Lower lobe of right lung (tissue), 2 donors: ENCODE results near the gene STARD4. TPM values are rescaled to one million over a fixed set of nuclear protein-coding genes. Genes with fewer than 3 reads are reported as not detected.

Experiments
- ATAC-seq, 2 donors: fragments of 200-7000 bp; cut with Tn5 transposase; one replicate each; pipeline ENCODE4 v1.9.1; 2020 to 2022; ENCODE audit warnings: mild to moderate bottlenecking in 2 of 2, moderate library complexity in 2 of 2
- DNase-seq: peaks from one replicate; pipeline ENCODE4 v3.0.0-alpha.2; 2020
- H3K27ac ChIP-seq: fragments of 200-600 bp; one replicate; pipeline ENCODE4 v1.8.0; 2022
- H3K27me3 ChIP-seq: fragments of 200-600 bp; one replicate; pipeline ENCODE4 v1.8.0; 2022; ENCODE audit warnings: low read depth
- H3K36me3 ChIP-seq: fragments of 200-600 bp; one replicate; pipeline ENCODE4 v1.8.0; 2022; ENCODE audit warnings: mild to moderate bottlenecking
- H3K4me1 ChIP-seq: fragments of 200-600 bp; one replicate; pipeline ENCODE4 v1.8.0; 2022
- H3K4me3 ChIP-seq: fragments of 200-600 bp; one replicate; pipeline ENCODE4 v1.8.0; 2022; ENCODE audit warnings: mild to moderate bottlenecking
- H3K9me3 ChIP-seq: fragments of 200-600 bp; one replicate; pipeline ENCODE4 v1.8.0; 2022
- intact Hi-C: fragments of 100-400 bp; cut with DNase I; formaldehyde crosslinking; loops from one replicate; pipeline ENCODE4 v1.11.0; 2022
- total RNA-seq: library from RNA; stranded (reverse); fragmentation: NEBNext Ultra II Directional; extraction: Animal tissue kit (Norgen Biotek cat#: 25700); gene quantifications from one replicate; pipeline ENCODE4 v1.2.1, GENCODE V29; 2021
- TF ChIP-seq, protein P1 (sequence below): fragments of 200-600 bp; IDR thresholded peaks from one replicate; pipeline ENCODE4 v1.8.0; 2022; ENCODE audit warnings: antibody characterized with exemption, mild to moderate bottlenecking
- donor health status: DM: no; HTN: yes; CAD: no; lungs with severe emphysema.

The STARD4 gene
- total RNA-seq, 1 donor from 2014 or later, result 40.2 TPM

DNA sequence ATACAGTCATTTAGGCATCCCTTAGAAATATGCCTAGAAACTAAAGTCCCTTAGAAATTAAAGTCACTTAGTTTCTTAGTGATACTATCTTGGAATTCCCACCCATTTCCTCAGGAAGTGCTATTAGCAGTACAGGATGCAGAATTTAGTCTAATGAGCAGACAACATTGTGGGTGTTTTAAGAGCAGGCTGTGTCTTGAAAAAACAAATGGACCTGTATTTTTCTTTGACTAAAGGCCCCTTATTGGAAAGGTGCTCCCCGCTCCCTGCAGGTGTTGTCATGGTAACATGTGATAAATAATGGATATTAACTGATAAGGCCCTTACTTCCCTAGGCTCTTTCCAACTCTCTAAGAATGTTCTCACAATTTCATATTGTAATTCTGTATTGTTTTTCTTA is 38.8 kb upstream of the STARD4 start:
- peak in 1 of 2 donors; percentile 24 for ATAC-seq
- intact Hi-C loops, result loop anchor here (10.0 kb wide), 1 partner anchor 594 kb away; no protein-coding TSS in a partner anchor

DNA sequence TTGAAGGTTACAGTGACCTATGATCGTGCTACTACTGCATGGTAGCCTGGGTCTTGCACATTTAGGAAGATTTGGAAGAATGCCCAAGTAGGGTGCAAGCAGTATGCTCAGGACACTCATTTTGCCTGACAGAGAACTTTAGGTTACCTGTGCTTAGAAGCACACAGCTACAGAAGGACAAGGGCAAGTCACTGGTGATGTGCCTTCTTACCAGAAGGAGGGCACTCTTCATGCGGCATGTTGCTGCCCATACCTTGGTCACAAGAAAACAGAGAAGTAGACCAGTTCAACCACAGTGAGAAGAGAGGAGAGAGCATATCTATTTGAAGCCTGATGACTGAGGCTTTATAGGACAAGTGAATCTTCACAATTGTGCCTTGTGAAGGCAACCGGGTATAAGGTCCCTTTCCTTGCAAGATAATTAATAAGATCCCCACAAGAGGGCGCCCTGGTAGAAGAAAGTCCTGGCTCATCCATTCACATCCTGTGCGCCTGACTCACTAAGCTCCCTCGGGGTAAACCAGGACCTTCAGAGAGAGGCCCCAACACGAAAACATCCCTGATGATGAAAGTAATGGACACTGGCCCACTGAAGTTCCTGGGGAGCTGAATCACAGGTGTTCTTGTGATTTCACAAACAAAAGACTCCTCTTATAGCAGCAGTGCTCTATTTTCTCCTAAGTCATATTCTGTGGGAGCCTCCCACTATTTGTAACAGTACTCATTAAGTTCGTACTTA is 38.1 kb upstream of the STARD4 start:
- DNase-seq (peak; percentile 48), ATAC-seq (peak; percentile 90 to 93)
- no peaks in the 10 kb centered on the region for H3K27me3 ChIP-seq
- no peak overlapping the region for H3K4me3 ChIP-seq
- peaks cover 8% of the 10 kb centered on the region for H3K4me1 ChIP-seq
- TF ChIP-seq, protein P1, sequence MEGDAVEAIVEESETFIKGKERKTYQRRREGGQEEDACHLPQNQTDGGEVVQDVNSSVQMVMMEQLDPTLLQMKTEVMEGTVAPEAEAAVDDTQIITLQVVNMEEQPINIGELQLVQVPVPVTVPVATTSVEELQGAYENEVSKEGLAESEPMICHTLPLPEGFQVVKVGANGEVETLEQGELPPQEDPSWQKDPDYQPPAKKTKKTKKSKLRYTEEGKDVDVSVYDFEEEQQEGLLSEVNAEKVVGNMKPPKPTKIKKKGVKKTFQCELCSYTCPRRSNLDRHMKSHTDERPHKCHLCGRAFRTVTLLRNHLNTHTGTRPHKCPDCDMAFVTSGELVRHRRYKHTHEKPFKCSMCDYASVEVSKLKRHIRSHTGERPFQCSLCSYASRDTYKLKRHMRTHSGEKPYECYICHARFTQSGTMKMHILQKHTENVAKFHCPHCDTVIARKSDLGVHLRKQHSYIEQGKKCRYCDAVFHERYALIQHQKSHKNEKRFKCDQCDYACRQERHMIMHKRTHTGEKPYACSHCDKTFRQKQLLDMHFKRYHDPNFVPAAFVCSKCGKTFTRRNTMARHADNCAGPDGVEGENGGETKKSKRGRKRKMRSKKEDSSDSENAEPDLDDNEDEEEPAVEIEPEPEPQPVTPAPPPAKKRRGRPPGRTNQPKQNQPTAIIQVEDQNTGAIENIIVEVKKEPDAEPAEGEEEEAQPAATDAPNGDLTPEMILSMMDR, result peak; percentile 68
- no peaks in the 10 kb centered on the region for H3K36me3 ChIP-seq
- intact Hi-C loops, result loop anchor here (10.0 kb wide), 1 partner anchor 594 kb away; no protein-coding TSS in a partner anchor
- H3K9me3 ChIP-seq, result no peaks in the 10 kb centered on the region
- H3K27ac ChIP-seq, result peak overlapping the region; percentile 54

More for the DNA sequence above, 38.8 kb upstream of the STARD4 start:
- Histone ChIP-seq H3K4me3 (no peak overlapping the region), H3K27ac (peak overlapping the region; percentile 54), H3K36me3 (no peaks in the 10 kb centered on the region), H3K9me3 (no peaks in the 10 kb centered on the region), H3K4me1 (peaks cover 8% of the 10 kb centered on the region), H3K27me3 (no peaks in the 10 kb centered on the region)
- DNase-seq, result no peak
- TF ChIP-seq, protein P1, result no peak

DNA sequence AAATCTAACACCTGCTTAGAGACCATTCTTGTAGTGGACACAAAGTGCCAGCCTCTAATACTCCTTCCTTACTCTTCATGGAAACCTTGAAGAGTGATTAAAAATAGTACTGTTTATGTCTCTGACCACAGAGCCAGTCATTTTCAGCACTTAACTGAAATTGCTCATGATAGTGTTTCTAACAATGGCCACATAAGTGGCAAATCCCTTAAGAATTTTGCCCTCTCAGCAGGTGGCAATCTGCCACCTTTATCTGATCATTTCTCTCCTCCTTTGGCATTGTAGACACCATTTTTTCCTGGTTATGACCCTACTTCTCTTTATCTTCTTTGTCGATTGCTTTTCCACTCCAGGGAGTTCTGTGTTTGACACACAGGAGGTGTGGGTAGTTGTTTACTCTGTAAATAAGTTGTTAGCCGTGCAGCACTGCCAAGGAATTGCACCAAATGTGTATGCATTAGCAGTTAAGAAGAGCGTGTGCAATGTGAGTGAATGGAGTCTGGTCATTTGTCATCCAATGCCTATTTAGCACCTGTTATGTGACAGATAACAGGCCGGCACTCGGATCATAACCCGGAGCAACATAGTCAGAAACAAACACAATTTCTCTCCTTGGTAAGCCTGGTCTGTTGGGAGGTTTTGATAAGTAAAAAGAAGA is 36.8 kb upstream of the STARD4 start:
- H3K4me1 ChIP-seq, result peaks cover 8% of the 10 kb centered on the region
- ATAC-seq (peak in 1 of 2 donors; percentile 50), DNase-seq (no peak)
- no peak overlapping the region for H3K27ac ChIP-seq
- no peak overlapping the region for H3K4me3 ChIP-seq
- TF ChIP-seq, protein P1, result no peak
- intact Hi-C loops, result no loop called here
- H3K9me3 ChIP-seq, result no peaks in the 10 kb centered on the region
- no peaks in the 10 kb centered on the region for H3K27me3 ChIP-seq
- H3K36me3 ChIP-seq, result no peaks in the 10 kb centered on the region

DNA sequence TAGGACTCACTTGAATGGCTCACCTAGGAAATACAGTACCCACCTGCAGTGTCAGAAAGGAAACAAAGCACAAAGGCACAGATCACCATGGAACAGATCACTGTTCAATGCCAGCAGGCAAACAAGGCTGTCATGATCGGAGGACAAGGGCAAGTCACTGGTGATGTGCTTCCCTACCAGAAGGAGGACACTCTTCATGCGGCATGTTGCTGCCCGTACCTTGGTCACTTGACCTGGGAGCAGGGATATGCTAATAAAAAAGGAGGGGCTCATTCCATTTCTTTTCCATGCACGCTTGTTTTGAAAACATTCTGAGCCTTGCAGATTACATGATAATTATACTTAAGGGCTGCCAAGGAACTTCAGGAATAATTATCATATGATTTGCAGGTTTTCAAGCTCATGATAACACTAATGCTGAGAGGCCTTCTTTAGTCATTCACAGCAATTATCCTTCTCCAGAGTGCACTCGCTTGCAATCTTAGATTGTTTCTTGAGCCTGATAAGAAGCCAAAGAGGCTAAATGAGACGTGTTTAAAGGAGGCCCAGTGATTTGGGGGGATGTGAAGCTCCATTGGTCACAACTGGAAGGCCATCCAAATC is 36.1 kb upstream of the STARD4 start:
- Histone ChIP-seq H3K4me3 (no peak overlapping the region), H3K27me3 (no peaks in the 10 kb centered on the region), H3K9me3 (no peaks in the 10 kb centered on the region), H3K36me3 (no peaks in the 10 kb centered on the region), H3K4me1 (peaks cover 8% of the 10 kb centered on the region), H3K27ac (no peak overlapping the region)
- DNase-seq (no peak), ATAC-seq (no peak)
- intact Hi-C loops, result no loop called here
- TF ChIP-seq, protein P1, result no peak

DNA sequence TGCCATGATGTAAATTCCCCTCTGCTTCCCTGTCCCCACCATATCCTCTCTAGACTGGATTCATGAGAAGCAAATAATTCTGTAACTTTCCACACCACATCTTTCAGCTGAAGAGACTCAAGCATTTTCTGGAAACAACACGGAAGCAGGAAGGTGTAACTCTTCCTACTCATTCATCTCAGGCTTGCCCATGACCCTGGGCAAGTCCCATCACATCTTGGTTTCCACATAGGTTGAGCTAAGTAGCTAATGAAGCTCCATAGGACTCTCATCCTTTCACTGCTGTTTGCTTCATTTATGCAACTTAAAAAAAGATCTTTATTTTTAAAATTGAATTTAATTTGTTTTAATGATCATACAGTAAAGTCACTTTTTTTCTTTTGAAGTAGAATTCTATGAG is 32.7 kb upstream of the STARD4 start:
- H3K4me3 ChIP-seq, result no peak overlapping the region
- peaks cover 4% of the 10 kb centered on the region for H3K4me1 ChIP-seq
- H3K36me3 ChIP-seq, result no peaks in the 10 kb centered on the region
- no peaks in the 10 kb centered on the region for H3K27me3 ChIP-seq
- no peak overlapping the region for H3K27ac ChIP-seq
- no peaks in the 10 kb centered on the region for H3K9me3 ChIP-seq
- DNase-seq (no peak), ATAC-seq (no peak)
- intact Hi-C loops, result no loop called here
- TF ChIP-seq, protein P1, result no peak
